GM23248 (cell line): ENCODE measurements around the gene CEP164. TPM values are rescaled to one million over a fixed set of nuclear protein-coding genes. Genes with fewer than 3 reads are reported as not detected.
"Not testable (repeated sequence)": the region's sequence is repeated elsewhere in the genome, so short reads cannot be mapped to it uniquely, and the experiment has no call there.

Experiments
- DNase-seq: peaks from one replicate; pipeline ENCODE4 v3.0.0-alpha.2; 2015
- H2AFZ ChIP-seq: fragments of 200-600 bp; sonication (generic); 2 replicates; pipeline ENCODE4 v1.6.1; 2016; ENCODE audit warnings: antibody characterized with exemption
- H3F3A ChIP-seq: fragments of 200-600 bp; sonication (generic); 2 replicates; pipeline ENCODE4 v1.6.1; 2016; ENCODE audit warnings: mild to moderate bottlenecking, antibody characterized with exemption, mixed run types; ENCODE audit not compliant: insufficient read depth
- H3K27ac ChIP-seq: fragments of 200-600 bp; sonication (generic); 2 replicates; pipeline ENCODE4 v1.5.1; 2016; ENCODE audit warnings: mild to moderate bottlenecking
- H3K27me3 ChIP-seq: fragments of 200-600 bp; sonication (generic); replicated peaks from 2 replicates; pipeline ENCODE4 v1.6.1; 2016; ENCODE audit warnings: mild to moderate bottlenecking; ENCODE audit not compliant: insufficient read depth
- H3K36me3 ChIP-seq: fragments of 200-600 bp; sonication (generic); 2 replicates; pipeline ENCODE4 v1.6.1; 2016; ENCODE audit warnings: low read depth, mild to moderate bottlenecking
- H3K4me1 ChIP-seq: fragments of 200-600 bp; sonication (generic); 2 replicates; pipeline ENCODE4 v1.6.1; 2016; ENCODE audit warnings: mild to moderate bottlenecking; ENCODE audit not compliant: insufficient read depth
- H3K4me2 ChIP-seq: fragments of 200-600 bp; sonication (generic); one replicate; pipeline ENCODE4 v1.6.1; 2016; ENCODE audit warnings: mild to moderate bottlenecking; ENCODE audit not compliant: unreplicated experiment
- H3K4me3 ChIP-seq: fragments of 200-600 bp; sonication (generic); 2 replicates; pipeline ENCODE4 v1.5.1; 2016; ENCODE audit warnings: mild to moderate bottlenecking
- H3K79me2 ChIP-seq: fragments of 200-600 bp; sonication (generic); 2 replicates; pipeline ENCODE4 v1.6.1; 2016; ENCODE audit warnings: mild to moderate bottlenecking; ENCODE audit not compliant: insufficient read depth
- H3K9ac ChIP-seq: fragments of 200-600 bp; sonication (generic); 2 replicates; pipeline ENCODE4 v1.6.1; 2016; ENCODE audit warnings: mild to moderate bottlenecking
- H3K9me2 ChIP-seq: fragments of 200-600 bp; sonication (generic); 2 replicates; pipeline ENCODE4 v1.6.1; 2016; ENCODE audit warnings: mixed run types, mild to moderate bottlenecking, moderate library complexity; ENCODE audit not compliant: insufficient read depth
- H3K9me3 ChIP-seq: fragments of 200-600 bp; sonication (generic); one replicate; pipeline ENCODE4 v1.6.1; 2017; ENCODE audit warnings: low read depth
- H4K20me1 ChIP-seq: fragments of 200-600 bp; sonication (generic); 2 replicates; pipeline ENCODE4 v1.6.0; 2016; ENCODE audit not compliant: insufficient read depth
- EZH2 ChIP-seq: fragments of 200-600 bp; sonication (generic); IDR thresholded peaks from 2 replicates; pipeline ENCODE4 v1.6.1; 2018; ENCODE audit warnings: antibody characterized with exemption, mild to moderate bottlenecking; ENCODE audit not compliant: insufficient read depth, poor library complexity, severe bottlenecking
- EZH2phosphoT487 ChIP-seq: fragments of 200-600 bp; sonication (generic); IDR thresholded peaks from 2 replicates; pipeline ENCODE4 v1.6.1; 2018; ENCODE audit warnings: antibody characterized with exemption, moderate library complexity, mild to moderate bottlenecking, low read depth; ENCODE audit not compliant: insufficient read depth
- WGBS, 2 experiments: methylation state at CpG; one replicate each; pipeline ENCODE4 v1.1.6; 2015 to 2017; ENCODE audit warnings: low lambda C conversion rate in 2 of 2, low coverage in 1 of 2; ENCODE audit errors: missing lambda C conversion rate in 2 of 2; 5-methylcytosine and 5-hydroxymethylcytosine counted together
- in situ Hi-C: fragments of 300-500 bp; cut with MboI; formaldehyde crosslinking; loops from 2 replicates; pipeline ENCODE4 v1.15.0; 2020
- polyA plus RNA-seq: library from polyadenylated mRNA; unstranded; fragments of >200 nt; fragmentation: Nextera tagmentation; extraction: Ambion mirVana; gene quantifications from 2 replicates; pipeline ENCODE4 v1.2.1, GENCODE V29; 2016
- total RNA-seq: library from RNA; depleted of rRNA; stranded (reverse); fragments of >200 nt; shearing (Covaris generic); gene quantifications from 2 replicates; pipeline ENCODE4 v1.2.3, GENCODE V29; 2014

Gene CEP164
- total and polyA plus RNA-seq, 2 experiments from 2014 or later: 20.3 to 30.9 TPM

GRCh38 chr11:117449111-117449693, 121.5 kb downstream of the CEP164 start:
- H3K9me2 ChIP-seq: no peaks in the 10 kb centered on the region
- H3K4me2 ChIP-seq: no peak overlapping the region
- no peaks in the 10 kb centered on the region for H4K20me1 ChIP-seq
- no peaks in the 10 kb centered on the region for H3K4me1 ChIP-seq
- H3F3A ChIP-seq: no peaks in the 10 kb centered on the region
- whole genome bisulfite sequencing, 2 experiments: 58 to 65% methylated on average over 9 of the region's 9 CpGs
- in situ Hi-C loops: no loop called here
- DNase-seq: peak; percentile 24
- no peak for TF ChIP-seq EZH2phosphoT487
- TF ChIP-seq EZH2: no peak
- H3K27me3 ChIP-seq: peaks cover 38% of the 10 kb centered on the region
- no peak overlapping the region for H3K27ac ChIP-seq
- no peak overlapping the region for H3K9ac ChIP-seq
- H2AFZ ChIP-seq: no peak overlapping the region
- H3K4me3 ChIP-seq: no peak overlapping the region
- no peaks in the 10 kb centered on the region for H3K79me2 ChIP-seq
- no peaks in the 10 kb centered on the region for H3K9me3 ChIP-seq
- H3K36me3 ChIP-seq: no peaks in the 10 kb centered on the region

GRCh38 chr11:117453886-117454563, 126.4 kb downstream of the CEP164 start:
- Histone ChIP-seq H3K9me3 (no peaks in the 10 kb centered on the region), H3K36me3 (no peaks in the 10 kb centered on the region), H3K27ac (no peak overlapping the region), H3K79me2 (no peaks in the 10 kb centered on the region), H3F3A (no peaks in the 10 kb centered on the region), H2AFZ (no peak overlapping the region), H3K4me2 (no peak overlapping the region), H3K27me3 (peaks cover 24% of the 10 kb centered on the region; the same call in 1 of the 2 replicates), H3K4me3 (no peak overlapping the region), H4K20me1 (no peaks in the 10 kb centered on the region), H3K4me1 (no peaks in the 10 kb centered on the region), H3K9me2 (no peaks in the 10 kb centered on the region), H3K9ac (no peak overlapping the region)
- in situ Hi-C loops: no loop called here
- DNase-seq: no peak
- TF ChIP-seq EZH2 (no peak), EZH2phosphoT487 (no peak)
- WGBS, 2 experiments: 54 to 63% methylated on average over 6 of the region's 6 CpGs

- Histone ChIP-seq H3K9ac (no peak overlapping the region), H3K79me2 (no peaks in the 10 kb centered on the region), H3K4me2 (no peak overlapping the region), H4K20me1 (no peaks in the 10 kb centered on the region), H3K4me3 (no peak overlapping the region), H3K36me3 (no peaks in the 10 kb centered on the region), H3F3A (no peaks in the 10 kb centered on the region), H3K4me1 (no peaks in the 10 kb centered on the region), H3K27me3 (peaks cover 24% of the 10 kb centered on the region; the same call in 1 of the 2 replicates), H3K9me2 (no peaks in the 10 kb centered on the region), H3K27ac (no peak overlapping the region), H2AFZ (no peak overlapping the region), H3K9me3 (no peaks in the 10 kb centered on the region)
- no peak for DNase-seq
- in situ Hi-C loops: no loop called here
- 21 to 32% methylated on average over 1 of the region's 1 CpG for WGBS, 2 experiments
- TF ChIP-seq EZH2phosphoT487: no peak
- no peak for TF ChIP-seq EZH2
Measured at GRCh38 chr11:117454564-117454917, 126.9 kb downstream of the CEP164 start.

GRCh38 chr11:117456027-117456720, 128.5 kb downstream of the CEP164 start:
- H3K27me3 ChIP-seq: peaks cover 19% of the 10 kb centered on the region; the same call in 1 of the 2 replicates
- no peaks in the 10 kb centered on the region for H3K36me3 ChIP-seq
- no peak overlapping the region for H3K9ac ChIP-seq
- no peak for TF ChIP-seq EZH2phosphoT487
- TF ChIP-seq EZH2: no peak
- no peak overlapping the region for H3K4me3 ChIP-seq
- in situ Hi-C loops: no loop called here
- H4K20me1 ChIP-seq: no peaks in the 10 kb centered on the region
- H3K9me3 ChIP-seq: no peaks in the 10 kb centered on the region
- DNase-seq: no peak
- no peak overlapping the region for H2AFZ ChIP-seq
- no peak overlapping the region for H3K4me2 ChIP-seq
- H3F3A ChIP-seq: no peaks in the 10 kb centered on the region
- H3K27ac ChIP-seq: no peak overlapping the region
- no peaks in the 10 kb centered on the region for H3K4me1 ChIP-seq
- no peaks in the 10 kb centered on the region for H3K79me2 ChIP-seq
- H3K9me2 ChIP-seq: no peaks in the 10 kb centered on the region
- WGBS, 2 experiments: 45 to 47% methylated on average over 6 to 7 of the region's 7 CpGs

GRCh38 chr11:117456721-117457029, 129.0 kb downstream of the CEP164 start:
- H3K9me3 ChIP-seq, DNase-seq, H2AFZ ChIP-seq, H3K36me3 ChIP-seq, H3K9ac ChIP-seq, H3K4me2 ChIP-seq, H3K79me2 ChIP-seq, H4K20me1 ChIP-seq, H3K4me1 ChIP-seq, H3F3A ChIP-seq, in situ Hi-C loops, H3K27ac ChIP-seq, H3K4me3 ChIP-seq, H3K9me2 ChIP-seq: not testable (repeated sequence)
- peaks cover 17% of the 10 kb centered on the region; the same call in 1 of the 2 replicates for H3K27me3 ChIP-seq
- 57 to 58% methylated on average over 8 of the region's 8 CpGs for WGBS, 2 experiments
